ENCODE results near the gene NCAPG.

DNA sequence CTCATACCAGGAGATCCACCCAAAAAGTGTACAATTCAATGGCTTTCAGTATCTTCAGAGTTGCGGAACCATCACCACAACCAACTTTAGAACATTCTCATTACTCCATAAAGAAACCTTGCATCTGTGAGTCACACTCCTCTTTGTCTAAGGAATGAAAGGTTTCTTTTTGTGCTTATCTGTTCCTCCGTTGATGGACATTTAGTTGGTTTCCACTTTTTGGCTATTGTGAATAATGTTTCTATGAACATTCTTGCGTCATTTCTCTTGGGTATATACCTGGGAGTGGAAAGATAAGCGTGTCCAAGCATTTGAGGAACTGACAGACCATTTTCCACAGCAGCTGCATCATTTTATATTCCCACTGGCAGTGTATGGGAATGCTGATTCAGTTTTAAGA lies 39.9 kb upstream of the NCAPG start:
- TF ChIP-seq, protein P1, sequence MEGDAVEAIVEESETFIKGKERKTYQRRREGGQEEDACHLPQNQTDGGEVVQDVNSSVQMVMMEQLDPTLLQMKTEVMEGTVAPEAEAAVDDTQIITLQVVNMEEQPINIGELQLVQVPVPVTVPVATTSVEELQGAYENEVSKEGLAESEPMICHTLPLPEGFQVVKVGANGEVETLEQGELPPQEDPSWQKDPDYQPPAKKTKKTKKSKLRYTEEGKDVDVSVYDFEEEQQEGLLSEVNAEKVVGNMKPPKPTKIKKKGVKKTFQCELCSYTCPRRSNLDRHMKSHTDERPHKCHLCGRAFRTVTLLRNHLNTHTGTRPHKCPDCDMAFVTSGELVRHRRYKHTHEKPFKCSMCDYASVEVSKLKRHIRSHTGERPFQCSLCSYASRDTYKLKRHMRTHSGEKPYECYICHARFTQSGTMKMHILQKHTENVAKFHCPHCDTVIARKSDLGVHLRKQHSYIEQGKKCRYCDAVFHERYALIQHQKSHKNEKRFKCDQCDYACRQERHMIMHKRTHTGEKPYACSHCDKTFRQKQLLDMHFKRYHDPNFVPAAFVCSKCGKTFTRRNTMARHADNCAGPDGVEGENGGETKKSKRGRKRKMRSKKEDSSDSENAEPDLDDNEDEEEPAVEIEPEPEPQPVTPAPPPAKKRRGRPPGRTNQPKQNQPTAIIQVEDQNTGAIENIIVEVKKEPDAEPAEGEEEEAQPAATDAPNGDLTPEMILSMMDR (IDR thresholded peaks at IDR 0.05) = no peak
- no peak for TF ChIP-seq POLR2A (IDR thresholded peaks at IDR 0.05)

All from testis (tissue), 2 donors.